Naive thymus-derived CD4-positive, alpha-beta T cell (primary cell): ENCODE measurements around the gene DVL2. TPM values are rescaled to one million over a fixed set of nuclear protein-coding genes. Genes with fewer than 3 reads are reported as not detected.

Source experiments
- ATAC-seq: fragments of 150-1000 bp; cut with Tn5 transposase; 2 replicates; pipeline ENCODE4 v1.10.0; 2021; ENCODE audit warnings: mild to moderate bottlenecking, moderate library complexity
- CTCF ChIA-PET: fragments of 350-600 bp; sonication (Branson Sonifier 250); formaldehyde crosslinking; loops from one replicate; lab custom pipeline; 2021; ENCODE audit warnings: antibody characterized with exemption; lab: Charles Lee
- POLR2A ChIA-PET: fragments of 350-600 bp; sonication (Branson Sonifier 250); formaldehyde crosslinking; loops from one replicate; lab custom pipeline; 2021; ENCODE audit warnings: antibody characterized with exemption, inconsistent platforms; lab: Charles Lee
- DNase-seq, 9 donors: peaks; one replicate each; pipeline versions ENCODE4 v3.0.0 to v3.0.0-alpha.2; 2020 to 2022; ENCODE audit warnings: mixed read lengths in 1 of 9
- H3K27ac ChIP-seq: one replicate; pipeline ENCODE4 v1.7.0; 2013; ENCODE audit warnings: mild to moderate bottlenecking, low read depth, low read length, moderate library complexity
- H3K27me3 ChIP-seq, 2 donors: one replicate each; pipeline ENCODE4 v1.7.0; 2013; ENCODE audit warnings: low read length in 2 of 2, mild to moderate bottlenecking in 2 of 2, moderate library complexity in 2 of 2; ENCODE audit not compliant: control insufficient read depth in 2 of 2, insufficient read depth in 2 of 2
- H3K36me3 ChIP-seq, 3 experiments: 1 replicate in 2 of 3; 2 replicates in 1 of 3; pipeline ENCODE4 v1.7.0; 2013; ENCODE audit warnings: low read length in 3 of 3, mild to moderate bottlenecking in 3 of 3, moderate library complexity in 1 of 3; ENCODE audit not compliant: insufficient read depth in 3 of 3, control insufficient read depth in 2 of 3
- H3K4me1 ChIP-seq, 2 donors: one replicate each; pipeline ENCODE4 v1.7.0; 2013; ENCODE audit warnings: low read length in 2 of 2, mild to moderate bottlenecking in 2 of 2, moderate library complexity in 1 of 2; ENCODE audit not compliant: control insufficient read depth in 2 of 2, insufficient read depth in 2 of 2
- H3K4me3 ChIP-seq: 2 replicates; pipeline ENCODE4 v1.7.0; 2013; ENCODE audit warnings: mild to moderate bottlenecking, low read length
- H3K9me3 ChIP-seq, 3 experiments: 1 replicate in 2 of 3; 2 replicates in 1 of 3; pipeline ENCODE4 v1.7.0; 2013; ENCODE audit warnings: low read length in 3 of 3; ENCODE audit not compliant: control insufficient read depth in 2 of 3
- H3K27ac Mint-ChIP-seq, 9 donors: one replicate each; pipeline ENCODE4 v1.8.0; 2020 to 2022; ENCODE audit warnings: mixed read lengths in 9 of 9, mild to moderate bottlenecking in 8 of 9, moderate library complexity in 5 of 9, inconsistent platforms in 2 of 9
- H3K27me3 Mint-ChIP-seq, 5 donors: one replicate each; pipeline ENCODE4 v1.8.0; 2021 to 2022; ENCODE audit warnings: mixed read lengths in 5 of 5, mild to moderate bottlenecking in 1 of 5
- H3K36me3 Mint-ChIP-seq, 5 donors: one replicate each; pipeline ENCODE4 v1.8.0; 2020 to 2022; ENCODE audit warnings: mixed read lengths in 5 of 5, mild to moderate bottlenecking in 3 of 5, inconsistent platforms in 1 of 5
- H3K4me1 Mint-ChIP-seq, 7 donors: one replicate each; pipeline ENCODE4 v1.8.0; 2020 to 2022; ENCODE audit warnings: mixed read lengths in 7 of 7, mild to moderate bottlenecking in 3 of 7, inconsistent platforms in 1 of 7
- H3K4me3 Mint-ChIP-seq, 10 donors: one replicate each; pipeline ENCODE4 v1.8.0; 2020 to 2022; ENCODE audit warnings: mild to moderate bottlenecking in 10 of 10, mixed read lengths in 10 of 10, moderate library complexity in 6 of 10, inconsistent platforms in 2 of 10
- H3K9me3 Mint-ChIP-seq, 11 donors: one replicate each; pipeline ENCODE4 v1.8.0; 2020 to 2022; ENCODE audit warnings: mixed read lengths in 11 of 11, mild to moderate bottlenecking in 4 of 11, inconsistent platforms in 1 of 11, moderate library complexity in 1 of 11
- intact Hi-C, 2 donors: fragments of 100-400 bp; cut with micrococcal nuclease; formaldehyde crosslinking; loops; one replicate each; pipeline ENCODE4 v1.15.1; 2023
- polyA plus RNA-seq, 2 donors: library from polyadenylated mRNA; unstranded; fragments of 300-500 nt; fragmentation: Illumina TruSeq; gene quantifications; one replicate each; pipeline ENCODE4 v1.2.3, GENCODE V29; 2021
- total RNA-seq, 6 experiments: library from RNA in 5 of 6; stranded (reverse) in 5 of 6; gene quantifications; 1 replicate in 5 of 6; 2 replicates in 1 of 6; pipeline ENCODE4 v1.2.3 and lab custom pipeline; 2021 to 2026

Gene DVL2
- total and polyA plus RNA-seq, 7 experiments from 2014 or later, result 15.1 to 91.5 (median 51.3) TPM

DNA sequence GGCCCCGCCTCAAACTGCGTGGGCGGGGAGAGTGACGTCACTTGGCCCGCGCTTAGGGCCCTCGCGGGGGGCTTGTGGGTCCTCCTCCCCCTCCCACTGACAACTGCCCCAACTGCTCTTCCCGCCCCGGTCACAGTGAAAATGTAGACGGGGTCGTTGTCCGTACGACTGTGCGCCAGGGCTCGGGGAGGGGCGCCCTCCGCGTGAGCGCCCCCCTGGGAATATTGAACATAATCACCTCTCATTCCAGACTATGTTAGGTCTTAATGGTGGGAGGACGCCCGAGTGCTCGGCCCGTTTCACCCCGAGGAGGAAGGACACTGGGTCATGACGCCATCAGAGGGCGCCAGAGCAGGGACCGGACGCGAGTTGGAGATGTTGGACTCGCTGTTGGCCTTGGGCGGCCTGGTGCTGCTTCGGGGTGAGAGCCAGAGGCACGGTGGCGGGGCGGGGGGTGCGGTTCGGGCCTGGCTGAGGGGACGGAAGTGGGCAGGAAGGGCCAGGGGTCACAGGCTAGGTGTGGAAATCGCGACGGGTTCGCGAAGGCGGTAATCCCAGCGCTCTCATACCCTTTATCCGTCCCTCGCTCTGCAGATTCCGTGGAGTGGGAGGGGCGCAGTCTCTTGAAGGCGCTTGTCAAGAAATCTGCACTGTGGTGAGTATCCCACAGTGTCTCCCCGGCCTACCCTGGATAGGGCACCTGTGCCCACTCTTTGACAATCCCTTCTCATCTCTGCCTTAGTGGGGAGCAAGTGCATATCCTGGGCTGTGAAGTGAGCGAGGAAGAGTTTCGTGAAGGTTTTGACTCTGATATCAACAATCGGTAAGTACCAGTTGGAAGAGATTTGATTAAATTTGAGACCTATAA, 18.1 kb upstream of the DVL2 start, which contains the start of gene ELP5:
ELP5 (plus strand) TSS at position 40 of the 868 bp plus-strand sequence; CDS start at position 376, 336 bp downstream.
- Histone ChIP-seq H3K9me3 (no peaks in the 10 kb centered on the region), H3K4me1 (peaks cover 22 to 32% of the 10 kb centered on the region in 2 donors), H3K27ac (peak within 1 kb of the TSS; percentile 94), H3K4me3 (peak within 1 kb of the TSS; percentile 91), H3K36me3 (peaks cover 0 to 41% (median 0%) of the 10 kb centered on the region in 3 experiments), H3K27me3 (no peaks in the 10 kb centered on the region)
- intact Hi-C loops, result loop anchor here (1.0 to 5.0 kb wide), 19 partner anchors 9 to 592 kb away; partner anchors contain the start of genes EIF5A (in 2 of the 2), PHF23 (in 2 of the 2), POLR2A (in 2 of the 2) and SENP3 (in 2 of the 2)
- CTCF ChIA-PET, result interaction anchor here (1.2 kb wide), 1 partner anchor 10 kb away, joined by 4 read pairs; the partner anchor contains the start of gene GABARAP
- peak within 1 kb of the TSS; percentile 95 to 100 (median 99) for H3K27ac Mint-ChIP-seq
- peaks cover 29 to 51% (median 42%) of the 10 kb centered on the region in 7 donors for H3K4me1 Mint-ChIP-seq
- H3K27me3 Mint-ChIP-seq, result peaks cover 0 to 4% (median 0%) of the 10 kb centered on the region in 5 donors
- DNase-seq (peak in 5 of 9 donors; percentile 73 to 90 (median 83)), ATAC-seq (peak; percentile 69)
- POLR2A ChIA-PET, result interaction anchor here (0.6 to 3.8 kb wide), 5 partner anchors 11 to 435 kb away, joined by 3 to 78 read pairs (median 4); partner anchors contain the start of genes ACADVL, DLG4, GABARAP and MPDU1
- H3K36me3 Mint-ChIP-seq, result peaks cover 4 to 19% (median 6%) of the 10 kb centered on the region in 5 donors
- H3K9me3 Mint-ChIP-seq, result no peaks in the 10 kb centered on the region
- H3K4me3 Mint-ChIP-seq, result peak within 1 kb of the TSS; percentile 85 to 98 (median 96)

DNA sequence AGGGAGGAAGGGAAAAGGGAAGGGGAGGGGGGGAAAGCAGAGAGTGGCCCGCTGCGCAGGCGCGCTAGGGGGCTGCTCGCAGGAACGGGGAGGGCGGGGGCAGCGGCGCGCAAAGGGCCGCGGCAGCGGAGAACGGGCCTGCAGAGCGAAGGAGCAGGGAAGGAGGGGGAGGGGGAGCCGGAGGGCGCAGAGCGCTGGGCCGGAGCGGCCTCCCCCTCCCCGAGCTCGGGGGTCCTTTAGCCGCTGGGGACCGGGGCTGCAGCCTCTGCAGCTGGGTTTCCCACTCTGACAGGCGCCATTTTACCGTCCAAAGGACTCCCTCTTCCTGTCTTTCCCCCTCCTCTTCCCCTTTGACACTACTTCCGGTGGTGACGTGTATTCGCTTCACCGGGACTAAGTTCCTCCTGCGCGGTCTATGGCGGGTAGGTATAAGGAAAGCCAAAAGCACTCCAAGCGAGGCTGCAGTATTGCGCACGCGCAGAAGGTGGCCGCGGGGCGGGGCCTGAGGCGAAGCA, 17.4 kb upstream of the DVL2 start, which contains the start of gene CTDNEP1:
CTDNEP1 (minus strand) TSS at position 74 of the 515 bp plus-strand sequence. CDS start 438 bp downstream, outside the sequence.
- intact Hi-C loops, result loop anchor here (1.0 to 5.0 kb wide), 19 partner anchors 10 to 593 kb away; partner anchors contain the start of genes EIF5A (in 2 of the 2), PHF23 (in 2 of the 2), POLR2A (in 2 of the 2) and SENP3 (in 2 of the 2)
- H3K27ac ChIP-seq, result peak within 1 kb of the TSS; percentile 94
- no peaks in the 10 kb centered on the region for H3K9me3 ChIP-seq
- peak within 1 kb of the TSS; percentile 95 to 100 (median 99) for H3K27ac Mint-ChIP-seq
- H3K4me1 ChIP-seq, result peaks cover 22 to 32% of the 10 kb centered on the region in 2 donors
- H3K4me1 Mint-ChIP-seq, result peaks cover 29 to 55% (median 42%) of the 10 kb centered on the region in 7 donors
- peaks cover 4 to 17% (median 7%) of the 10 kb centered on the region in 5 donors for H3K36me3 Mint-ChIP-seq
- ATAC-seq (peak; percentile 91), DNase-seq (peak; percentile 98 to 100 (median 99))
- H3K27me3 ChIP-seq, result no peaks in the 10 kb centered on the region
- H3K4me3 ChIP-seq, result peak within 1 kb of the TSS; percentile 91
- H3K4me3 Mint-ChIP-seq, result peak within 1 kb of the TSS; percentile 85 to 98 (median 96)
- H3K36me3 ChIP-seq, result peaks cover 0 to 38% (median 0%) of the 10 kb centered on the region in 3 experiments
- H3K9me3 Mint-ChIP-seq, result no peaks in the 10 kb centered on the region
- ChIA-PET CTCF (interaction anchor here (1.2 kb wide), 1 partner anchor 10 kb away, joined by 4 read pairs; the partner anchor contains the start of gene GABARAP), POLR2A (interaction anchor here (0.6 to 3.8 kb wide), 12 partner anchors 11 to 435 kb away, joined by 3 to 78 read pairs (median 3); partner anchors contain the start of genes ACADVL, DLG4, DVL2 and GABARAP)
- peaks cover 0 to 4% (median 0%) of the 10 kb centered on the region in 5 donors for H3K27me3 Mint-ChIP-seq

- ATAC-seq, result no peak
- Histone ChIP-seq H3K36me3 (peaks cover 4 to 38% (median 7%) of the 10 kb centered on the region in 3 experiments), H3K27me3 (no peaks in the 10 kb centered on the region), H3K4me3 (peak overlapping the region; percentile 91), H3K9me3 (no peaks in the 10 kb centered on the region), H3K27ac (peak overlapping the region; percentile 94), H3K4me1 (peaks cover 22 to 32% of the 10 kb centered on the region in 2 donors)
- H3K4me1 Mint-ChIP-seq, result peaks cover 29 to 56% (median 42%) of the 10 kb centered on the region in 7 donors
- peaks cover 0 to 4% (median 0%) of the 10 kb centered on the region in 5 donors for H3K27me3 Mint-ChIP-seq
- peak overlapping the region; percentile 82 to 100 (median 97) for H3K27ac Mint-ChIP-seq
- H3K36me3 Mint-ChIP-seq, result peaks cover 7 to 18% (median 13%) of the 10 kb centered on the region in 5 donors
- H3K4me3 Mint-ChIP-seq, result peak overlapping the region; percentile 85 to 98 (median 96)
- intact Hi-C loops, result loop anchor here (5.0 kb wide), 3 partner anchors 151 to 436 kb away; partner anchors contain the start of genes FGF11 (in 1 of the 2), TMEM102 (in 1 of the 2), TMEM256 (in 1 of the 2) and TP53 (in 1 of the 2)
- ChIA-PET CTCF (interaction anchor here (1.2 kb wide), 1 partner anchor 9 kb away, joined by 4 read pairs; the partner anchor contains the start of gene GABARAP), POLR2A (interaction anchor here (0.6 to 3.8 kb wide), 11 partner anchors 10 to 436 kb away, joined by 3 to 78 read pairs (median 3); partner anchors contain the start of genes ACADVL, DLG4, DVL2 and GABARAP)
- no peaks in the 10 kb centered on the region for H3K9me3 Mint-ChIP-seq
- DNase-seq, result peak in 2 of 9 donors; percentile 29 to 64
These were observed 16.6 kb upstream of the DVL2 start for GRCh38 chr17:7250695-7251627.

DNA sequence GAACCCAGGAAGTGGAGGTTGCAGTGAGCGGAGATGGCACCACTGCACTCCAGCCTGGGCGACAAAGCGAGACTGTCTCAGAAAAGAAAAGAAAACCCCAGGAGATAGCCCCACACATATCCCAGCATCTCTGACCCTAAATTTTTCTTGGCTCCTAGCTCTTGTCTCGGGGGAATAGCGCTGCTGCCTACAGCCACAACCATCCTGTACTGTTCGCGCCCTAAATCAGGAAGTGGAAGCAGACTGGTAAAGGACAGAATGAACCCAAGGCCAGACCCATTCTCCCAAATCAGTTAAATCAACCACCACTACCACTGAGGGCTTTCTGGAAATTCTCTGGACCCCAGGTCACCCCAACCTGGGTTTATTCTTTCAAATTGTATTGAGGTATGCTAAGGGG, 15.5 kb upstream of the DVL2 start:
- no peaks in the 10 kb centered on the region for H3K27me3 ChIP-seq
- peak in 1 of 9 donors; percentile 5 for DNase-seq
- H3K9me3 Mint-ChIP-seq, result no peaks in the 10 kb centered on the region
- H3K27ac ChIP-seq, result peak overlapping the region; percentile 94
- peaks cover 7 to 18% (median 13%) of the 10 kb centered on the region in 5 donors for H3K36me3 Mint-ChIP-seq
- H3K36me3 ChIP-seq, result peaks cover 8 to 31% (median 8%) of the 10 kb centered on the region in 3 experiments
- H3K4me3 ChIP-seq, result peak overlapping the region; percentile 91
- peaks cover 22 to 32% of the 10 kb centered on the region in 2 donors for H3K4me1 ChIP-seq
- H3K4me3 Mint-ChIP-seq, result peak overlapping the region; percentile 85 to 97 (median 94)
- H3K27ac Mint-ChIP-seq, result peak overlapping the region in 8 of 9 donors; percentile 69 to 100 (median 94)
- no peaks in the 10 kb centered on the region for H3K9me3 ChIP-seq
- ChIA-PET POLR2A (interaction anchor here (1.0 to 3.8 kb wide), 3 partner anchors 9 to 236 kb away, joined by 3 to 78 read pairs (median 9); partner anchors contain the start of genes DVL2, GABARAP and PHF23), CTCF (interaction anchor here (0.6 to 1.0 kb wide), 2 partner anchors 29 to 204 kb away, joined by 3 to 4 read pairs; no protein-coding TSS in a partner anchor)
- ATAC-seq, result no peak
- H3K27me3 Mint-ChIP-seq, result peaks cover 0 to 4% (median 0%) of the 10 kb centered on the region in 5 donors
- peaks cover 28 to 55% (median 42%) of the 10 kb centered on the region in 7 donors for H3K4me1 Mint-ChIP-seq
- intact Hi-C loops, result loop anchor here (5.0 kb wide), 3 partner anchors 152 to 437 kb away; partner anchors contain the start of genes FGF11 (in 1 of the 2), TMEM102 (in 1 of the 2), TMEM256 (in 1 of the 2) and TP53 (in 1 of the 2)

GRCh38 chr17:7249214-7249613, 14.9 kb upstream of the DVL2 start:
- Mint-ChIP-seq H3K27ac (peak overlapping the region in 7 of 9 donors; percentile 1 to 95 (median 77)), H3K36me3 (peaks cover 5 to 18% (median 10%) of the 10 kb centered on the region in 5 donors), H3K4me1 (peaks cover 28 to 54% (median 42%) of the 10 kb centered on the region in 7 donors), H3K9me3 (no peaks in the 10 kb centered on the region), H3K4me3 (peak overlapping the region; percentile 39 to 97 (median 88)), H3K27me3 (peaks cover 0 to 4% (median 0%) of the 10 kb centered on the region in 5 donors)
- POLR2A ChIA-PET, result interaction anchor here (1.0 to 3.8 kb wide), 3 partner anchors 8 to 236 kb away, joined by 3 to 78 read pairs (median 7); partner anchors contain the start of genes DVL2, GABARAP and PHF23
- CTCF ChIA-PET, result interaction anchor here (0.6 to 1.0 kb wide), 2 partner anchors 30 to 203 kb away, joined by 3 to 4 read pairs; no protein-coding TSS in a partner anchor
- Histone ChIP-seq H3K4me1 (peaks cover 22 to 32% of the 10 kb centered on the region in 2 donors), H3K9me3 (no peaks in the 10 kb centered on the region), H3K27me3 (no peaks in the 10 kb centered on the region), H3K27ac (peak overlapping the region; percentile 94), H3K4me3 (no peak overlapping the region), H3K36me3 (peaks cover 8 to 33% (median 14%) of the 10 kb centered on the region in 3 experiments)
- intact Hi-C loops, result no loop called here
- DNase-seq, result peak in 1 of 9 donors; percentile 5
- no peak for ATAC-seq
